AG09309 (cell line): ENCODE data around the gene TWF1.
A peak's percentile ranks its signal among the peaks of the same experiment; 100 is the strongest.

Source experiments
- DNase-seq: peaks from one replicate; pipeline ENCODE4 v3.0.0-alpha.2; 2010; ENCODE audit warnings: low read depth
- H3K4me3 ChIP-seq: 2 replicates; pipeline ENCODE4 v1.5.1; 2011; ENCODE audit warnings: mild to moderate bottlenecking, low read depth, low read length, moderate library complexity; ENCODE audit not compliant: control insufficient read depth
- CTCF ChIP-seq: IDR thresholded peaks from 2 replicates; pipeline ENCODE4 v1.5.1; 2011; ENCODE audit warnings: mild to moderate bottlenecking, low read depth, low read length, inconsistent platforms; ENCODE audit not compliant: insufficient read depth, control insufficient read depth; ENCODE audit errors: missing control alignments

TWF1 gene

DNA sequence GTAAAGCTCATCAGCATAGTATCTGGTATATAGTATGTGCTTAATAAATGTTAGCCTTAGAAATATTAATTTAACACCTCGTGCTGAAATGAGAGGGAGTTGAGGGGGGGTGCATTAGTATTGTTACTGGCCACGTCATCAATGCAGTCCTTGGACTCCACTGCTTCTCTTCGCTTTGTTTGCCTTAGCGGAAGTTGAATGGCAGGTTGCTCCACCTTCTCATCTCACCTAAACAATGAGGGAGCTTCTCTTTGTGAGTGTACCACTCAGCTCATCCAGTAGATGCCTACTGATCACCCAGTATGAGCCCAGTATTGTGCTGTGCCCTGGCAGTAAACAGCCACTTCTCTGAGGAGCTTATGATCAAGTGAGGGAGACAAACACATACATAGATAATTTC is 34.2 kb upstream of the TWF1 start:
- TF ChIP-seq CTCF: no peak
- no peak overlapping the region for H3K4me3 ChIP-seq
- DNase-seq: no peak

DNA sequence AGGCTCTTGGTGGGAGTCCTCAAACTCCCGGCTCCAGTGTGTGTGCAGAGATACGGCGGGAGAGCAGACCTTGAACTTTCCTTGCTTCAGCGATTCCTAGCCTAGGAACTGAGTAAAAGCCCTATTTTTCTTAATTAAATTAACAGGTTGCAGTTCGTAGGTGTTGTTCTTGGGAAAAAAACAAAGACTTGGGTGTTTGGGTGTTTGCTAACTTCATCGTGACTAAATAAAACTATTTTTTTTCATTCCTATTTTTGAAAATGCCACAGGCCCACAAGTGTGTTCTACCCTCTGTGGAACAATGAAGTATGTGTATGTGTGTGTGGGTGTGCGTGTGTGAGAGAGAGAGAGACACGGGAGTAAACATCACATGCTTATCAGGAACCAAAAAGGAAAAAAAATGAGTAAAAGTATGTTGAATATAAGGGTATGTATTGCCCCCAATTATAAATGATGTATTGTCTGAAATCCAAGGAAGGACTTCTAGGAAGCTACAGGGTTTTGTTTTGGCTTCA is 30.4 kb upstream of the TWF1 start:
- no peak for DNase-seq
- no peak for TF ChIP-seq CTCF
- peak overlapping the region; percentile 70 for H3K4me3 ChIP-seq

GRCh38 chr12:43835656-43836474 is 29.7 kb upstream of the TWF1 start, which contains the start of gene TMEM117:
TMEM117 (plus strand) TSS chr12:43836081.
- DNase-seq: no peak
- H3K4me3 ChIP-seq: peak within 1 kb of the TSS; percentile 70
- TF ChIP-seq CTCF: no peak

DNA sequence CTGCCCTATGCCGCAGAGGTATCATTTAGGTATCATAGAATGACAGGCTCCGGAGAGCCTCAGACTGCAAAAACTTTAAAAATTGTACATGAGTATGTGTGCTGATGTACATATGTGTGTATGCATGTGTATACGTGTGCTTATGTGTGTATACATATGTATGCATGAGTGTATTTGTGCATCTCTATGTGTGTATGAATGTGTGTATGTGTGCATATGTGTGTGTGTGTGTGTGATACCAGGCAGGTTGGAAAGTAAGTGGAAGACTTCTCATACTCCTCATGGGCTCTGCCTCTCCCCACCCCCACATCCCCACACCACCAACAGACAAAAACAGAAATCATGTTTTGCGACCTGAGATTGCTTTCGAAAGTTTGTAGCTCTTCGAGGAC is 29.1 kb upstream of the TWF1 start:
- no peak for DNase-seq
- peak overlapping the region; percentile 70 for H3K4me3 ChIP-seq
- TF ChIP-seq CTCF: no peak

- H3K4me3 ChIP-seq: no peak overlapping the region
- no peak for TF ChIP-seq CTCF
- DNase-seq: no peak
Measured at GRCh38 chr12:43832463-43833168, 26.5 kb upstream of the TWF1 start.

DNA sequence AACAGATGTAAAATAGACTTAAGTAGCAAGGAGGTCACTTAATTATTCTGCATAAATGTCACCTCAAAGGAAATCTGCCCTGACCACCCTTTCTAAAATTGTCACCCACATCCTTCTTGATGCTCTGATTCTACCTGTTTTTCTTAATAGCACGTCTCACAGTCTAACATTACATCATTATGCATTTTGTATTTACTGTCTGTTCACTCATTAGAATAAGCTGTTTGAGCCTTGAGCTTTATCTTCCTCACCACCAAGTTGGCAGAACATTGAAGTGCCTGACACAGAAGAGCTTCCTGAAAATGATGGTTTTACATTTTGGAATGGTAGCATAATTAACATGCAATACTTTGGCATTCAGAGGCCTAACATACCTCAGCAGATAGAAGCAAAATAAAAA is 21.0 kb upstream of the TWF1 start:
- H3K4me3 ChIP-seq: no peak overlapping the region
- no peak for DNase-seq
- no peak for TF ChIP-seq CTCF
